Right lobe of liver (tissue), 6 donors: ENCODE measurements around the gene NOL8. TPM values are rescaled to one million over a fixed set of nuclear protein-coding genes. Genes with fewer than 3 reads are reported as not detected.

Experiments used
- ATAC-seq, 4 donors: fragments of 200-7000 bp; cut with Tn5 transposase; one replicate each; pipeline ENCODE4 v1.9.1; 2020; ENCODE audit warnings: mild to moderate bottlenecking in 4 of 4, moderate library complexity in 4 of 4
- DNase-seq, 3 donors: peaks; one replicate each; pipeline ENCODE4 v3.0.0-alpha.2; 2020
- H3K27ac ChIP-seq, 3 donors: fragments of 200-600 bp; one replicate each; pipeline ENCODE4 v1.8.0; 2022
- H3K27me3 ChIP-seq, 2 donors: fragments of 200-600 bp; one replicate each; pipeline ENCODE4 v1.8.0; 2022
- H3K36me3 ChIP-seq, 4 donors: fragments of 200-600 bp; sonication (generic) in 1 of 4; one replicate each; pipeline versions ENCODE4 v1.5.1 to v1.8.0; 2017 to 2022; ENCODE audit warnings: control low read depth in 1 of 4
- H3K4me1 ChIP-seq, 4 donors: fragments of 200-600 bp; sonication (generic) in 1 of 4; one replicate each; pipeline versions ENCODE4 v1.5.1 to v1.8.0; 2017 to 2022; ENCODE audit warnings: control low read depth in 1 of 4
- H3K4me3 ChIP-seq, 3 donors: fragments of 200-600 bp; one replicate each; pipeline ENCODE4 v1.8.0; 2022
- H3K9me3 ChIP-seq, 4 donors: fragments of 200-600 bp; sonication (generic) in 1 of 4; one replicate each; pipeline versions ENCODE4 v1.5.1 to v1.8.0; 2017 to 2022; ENCODE audit warnings: control low read depth in 1 of 4
- CTCF ChIP-seq, 4 donors: fragments of 200-600 bp in 3 of 4; fragments of 450-650 bp in 1 of 4; IDR thresholded peaks; one replicate each; pipeline versions ENCODE4 v1.5.1 to v1.8.0; 2016 to 2022; ENCODE audit warnings: antibody characterized with exemption in 4 of 4, mild to moderate bottlenecking in 2 of 4
- POLR2A ChIP-seq: fragments of 450-650 bp; IDR thresholded peaks from one replicate; pipeline ENCODE4 v1.6.1; 2017; ENCODE audit warnings: antibody characterized with exemption, mild to moderate bottlenecking
- WGBS: methylation state at CpG from one replicate; pipeline ENCODE4 v1.1.6; 2018; ENCODE audit warnings: low coverage, low lambda C conversion rate; ENCODE audit not compliant: insufficient coverage; ENCODE audit errors: missing lambda C conversion rate; 5-methylcytosine and 5-hydroxymethylcytosine counted together
- intact Hi-C, 2 donors: fragments of 100-400 bp; cut with DNase I; formaldehyde crosslinking; loops; one replicate each; pipeline versions ENCODE4 v1.11.2 to v1.14.1; 2022
- total RNA-seq, 6 experiments: library from RNA; depleted of rRNA in 2 of 6; stranded (reverse); fragments of >200 nt in 2 of 6; fragmentation: NEBNext Ultra II Directional in 3 of 6; extraction: Animal tissue kit (Norgen Biotek cat#: 25700) in 3 of 6; gene quantifications; one replicate each; pipeline versions ENCODE4 v1.1.0 to v1.2.4, GENCODE V29; 2016 to 2023
- donor health status: DM: no; HTN: yes; CAD: no.
- donor health status: DM: no; HTN: no; CAD: no.
- donor health status: DM: no; HTN: no; CAD: no.
- donor health status: DM: no; HTN: yes; CAD: no.
- donor health status: DM: no; HTN: yes; CAD: no.

NOL8 gene
- total RNA-seq, 6 experiments from 2014 or later = 8.9 to 25.9 (median 15.9) TPM

- no peak overlapping the region for H3K27ac ChIP-seq
- H3K4me1 ChIP-seq = peaks cover 0 to 18% (median 7%) of the 10 kb centered on the region in 4 donors
- ATAC-seq = no peak
- intact Hi-C loops = no loop called here
- H3K9me3 ChIP-seq = no peaks in the 10 kb centered on the region
- peaks cover 0 to 10% (median under 1%) of the 10 kb centered on the region in 4 donors for H3K36me3 ChIP-seq
- H3K27me3 ChIP-seq = no peaks in the 10 kb centered on the region
- peak overlapping the region; percentile 53 to 79 (median 74) for H3K4me3 ChIP-seq
- DNase-seq = no peak
- WGBS = 38% methylated on average over 8 of the region's 8 CpGs
- TF ChIP-seq CTCF (IDR thresholded peaks at IDR 0.05) = no peak
- TF ChIP-seq POLR2A = no peak
Observed at GRCh38 chr9:92292338-92293074, 32.6 kb downstream of the NOL8 start.

- peaks cover 0 to 12% (median under 1%) of the 10 kb centered on the region in 4 donors for H3K36me3 ChIP-seq
- WGBS = 72% methylated on average over 2 of the region's 2 CpGs
- peaks cover 0 to 18% (median 7%) of the 10 kb centered on the region in 4 donors for H3K4me1 ChIP-seq
- ATAC-seq = no peak
- no peak overlapping the region for H3K4me3 ChIP-seq
- intact Hi-C loops = no loop called here
- H3K9me3 ChIP-seq = no peaks in the 10 kb centered on the region
- H3K27ac ChIP-seq = no peak overlapping the region
- DNase-seq = no peak
- no peaks in the 10 kb centered on the region for H3K27me3 ChIP-seq
- no peak for TF ChIP-seq CTCF (IDR thresholded peaks at IDR 0.05)
- TF ChIP-seq POLR2A = no peak
Observed at GRCh38 chr9:92291577-92291976, 33.6 kb downstream of the NOL8 start.

DNA sequence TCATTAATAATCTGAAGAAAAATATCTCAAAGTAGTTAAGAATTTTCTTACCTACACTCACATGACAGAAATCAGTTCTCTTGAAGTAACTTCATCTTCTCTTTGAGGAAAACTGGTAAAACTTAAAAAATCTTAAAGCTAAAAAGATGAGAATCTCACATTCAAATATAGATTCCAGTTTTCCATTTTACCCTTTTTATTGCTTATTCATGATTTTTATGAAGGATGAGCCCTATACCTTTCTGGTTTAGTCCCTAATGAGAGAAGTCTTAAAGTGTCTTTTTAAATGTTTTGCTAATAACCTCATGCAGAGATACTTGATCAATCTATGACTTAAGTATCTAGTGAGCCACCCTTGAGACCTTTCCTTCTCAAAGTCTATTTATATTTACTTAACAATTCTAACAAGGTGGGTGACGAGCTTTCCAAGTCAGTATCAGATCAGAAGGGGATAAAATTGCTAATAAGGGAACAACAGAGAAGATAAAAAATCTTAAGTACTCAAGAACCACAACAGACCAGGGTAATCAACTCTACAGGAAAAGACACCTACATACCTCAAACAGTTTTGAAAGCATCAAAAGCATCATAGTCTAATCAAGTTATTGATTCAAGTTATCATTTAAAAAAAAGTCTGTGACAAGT, 34.2 kb downstream of the NOL8 start:
- intact Hi-C loops = no loop called here
- Histone ChIP-seq H3K27ac (no peak overlapping the region), H3K27me3 (no peaks in the 10 kb centered on the region), H3K9me3 (no peaks in the 10 kb centered on the region), H3K4me3 (no peak overlapping the region), H3K36me3 (peaks cover 0 to 19% (median 4%) of the 10 kb centered on the region in 4 donors), H3K4me1 (peaks cover 0 to 18% (median 7%) of the 10 kb centered on the region in 4 donors)
- DNase-seq = no peak
- ATAC-seq = no peak
- TF ChIP-seq POLR2A (no peak), CTCF (IDR thresholded peaks at IDR 0.05) (no peak)
- 75% methylated on average over 1 of the region's 1 CpG for WGBS

DNA sequence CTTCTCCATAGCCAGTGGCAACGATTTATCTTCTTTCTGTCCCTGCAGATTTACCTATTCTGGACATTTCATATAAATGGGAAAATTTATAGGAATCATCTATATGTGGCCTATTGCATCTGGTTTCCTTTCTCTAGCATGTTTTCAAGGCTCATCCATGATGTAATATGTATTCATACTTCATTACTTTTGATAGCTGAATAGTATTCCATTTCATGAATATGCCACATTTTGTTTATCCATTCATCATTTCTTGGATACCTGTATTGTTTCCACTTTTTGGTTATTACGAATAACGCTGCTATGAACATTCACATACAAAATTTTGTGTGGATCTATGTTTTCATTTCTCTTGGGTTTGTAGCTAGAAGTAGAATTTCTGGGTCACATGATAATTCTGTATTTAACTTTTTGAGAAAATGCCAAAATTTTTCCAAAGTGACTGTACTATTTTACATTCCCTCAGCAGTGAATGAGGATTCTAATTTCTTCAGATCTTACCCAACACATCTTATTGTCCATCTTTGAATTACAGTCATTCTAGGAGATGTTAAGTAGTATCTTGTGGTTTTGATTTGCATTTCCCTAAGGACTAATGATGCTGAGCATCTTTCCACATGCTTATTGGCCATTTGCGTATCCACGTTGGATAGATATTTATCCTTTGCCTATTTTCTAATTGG, 35.3 kb downstream of the NOL8 start:
- ATAC-seq (no peak), DNase-seq (no peak)
- Histone ChIP-seq H3K27me3 (no peaks in the 10 kb centered on the region), H3K4me1 (peaks cover 0 to 17% (median 7%) of the 10 kb centered on the region in 4 donors), H3K4me3 (no peak overlapping the region), H3K9me3 (no peaks in the 10 kb centered on the region), H3K36me3 (peaks cover 0 to 29% (median 11%) of the 10 kb centered on the region in 4 donors), H3K27ac (no peak overlapping the region)
- TF ChIP-seq CTCF (IDR thresholded peaks at IDR 0.05) (no peak), POLR2A (no peak)
- intact Hi-C loops = no loop called here
- 77% methylated on average over 5 of the region's 5 CpGs for WGBS
